Fibroblast of skin of left quadriceps (primary cell): ENCODE results near the gene SCGB1A1.
"Not testable (repeated sequence)": the region's sequence is repeated elsewhere in the genome, so short reads cannot be mapped to it uniquely, and the experiment has no call there.

Source experiments
- DNase-seq, 2 experiments: peaks; one replicate each; pipeline ENCODE4 v3.0.0-alpha.2; 2013; ENCODE audit warnings: low read depth in 2 of 2

Gene SCGB1A1, protein sequence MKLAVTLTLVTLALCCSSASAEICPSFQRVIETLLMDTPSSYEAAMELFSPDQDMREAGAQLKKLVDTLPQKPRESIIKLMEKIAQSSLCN

DNA sequence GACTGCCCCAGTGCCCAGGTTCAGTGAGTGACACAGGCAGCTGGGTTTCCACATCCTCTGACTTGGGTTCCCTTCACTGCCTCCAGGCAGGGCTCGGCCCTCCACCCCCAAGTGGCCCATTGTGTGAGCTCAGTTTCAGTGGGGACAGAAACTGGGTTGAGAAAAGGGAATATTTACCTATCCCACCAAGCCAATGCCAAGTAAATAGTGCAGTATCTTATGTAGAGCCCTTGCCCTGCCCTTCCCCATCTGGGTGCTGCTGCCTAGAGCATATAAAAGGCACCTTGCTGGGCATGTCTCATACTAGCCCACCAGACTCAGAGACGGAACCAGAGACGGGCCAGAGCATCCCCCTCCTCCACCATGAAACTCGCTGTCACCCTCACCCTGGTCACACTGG is at the start of gene SCGB1A1:
SCGB1A1 (plus strand) TSS at position 301 of the 400 bp plus-strand sequence; CDS start at position 364, 63 bp downstream.
- no peak for DNase-seq

DNA sequence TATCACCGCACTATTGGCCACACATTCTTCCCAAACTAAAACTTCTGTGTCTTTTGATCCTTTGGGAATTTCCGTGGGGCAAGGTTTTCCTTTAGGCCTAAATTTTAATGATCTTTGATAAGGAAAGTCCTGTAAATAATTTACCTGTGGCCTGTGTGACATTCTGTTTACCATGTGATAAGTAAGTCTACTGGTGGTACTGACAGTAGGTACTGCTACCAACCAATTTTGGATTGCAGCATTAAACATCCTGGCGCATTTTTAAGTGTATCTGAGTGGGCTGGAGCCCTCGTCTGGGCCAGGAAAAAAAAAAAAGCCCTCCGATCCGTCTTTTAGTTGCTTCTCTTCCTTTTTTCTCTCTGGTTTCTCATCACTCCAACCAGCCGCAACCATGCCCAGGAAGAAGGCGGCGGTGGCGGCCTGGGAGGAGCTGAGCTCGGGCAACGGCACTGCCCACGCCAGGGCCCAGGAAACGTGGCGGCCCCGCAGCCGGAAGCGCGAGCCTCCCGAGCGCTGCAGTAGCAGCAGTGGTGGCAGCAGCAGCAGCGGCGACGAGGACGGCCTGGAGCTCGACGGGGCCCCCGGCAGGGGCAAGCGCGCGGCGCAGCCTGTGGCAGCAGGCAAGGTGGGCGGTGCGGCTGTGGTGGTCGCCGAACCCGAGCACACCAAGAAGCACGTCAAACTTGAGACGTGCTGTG is 47.9 kb upstream of the SCGB1A1 start:
- no peak for DNase-seq

DNA sequence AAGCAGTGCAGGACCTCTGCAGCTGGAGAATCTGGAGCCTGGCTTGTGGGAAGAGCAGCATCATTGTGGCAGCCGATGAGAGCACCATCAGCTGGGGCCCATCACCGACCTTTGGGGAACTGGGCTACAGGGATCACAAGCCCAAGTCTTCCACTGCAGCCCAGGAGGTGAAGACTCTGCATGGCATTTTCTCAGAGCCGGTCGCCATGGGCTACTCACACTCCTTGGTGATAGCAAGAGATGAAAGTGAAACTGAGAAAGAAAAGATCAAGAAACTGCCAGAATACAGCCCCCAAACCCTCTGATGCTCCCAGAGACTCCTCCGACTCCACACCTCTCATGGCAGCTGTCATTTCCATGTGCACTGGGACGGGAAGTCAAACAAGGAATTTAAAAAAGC is 46.0 kb upstream of the SCGB1A1 start:
- DNase-seq, result no peak

DNA sequence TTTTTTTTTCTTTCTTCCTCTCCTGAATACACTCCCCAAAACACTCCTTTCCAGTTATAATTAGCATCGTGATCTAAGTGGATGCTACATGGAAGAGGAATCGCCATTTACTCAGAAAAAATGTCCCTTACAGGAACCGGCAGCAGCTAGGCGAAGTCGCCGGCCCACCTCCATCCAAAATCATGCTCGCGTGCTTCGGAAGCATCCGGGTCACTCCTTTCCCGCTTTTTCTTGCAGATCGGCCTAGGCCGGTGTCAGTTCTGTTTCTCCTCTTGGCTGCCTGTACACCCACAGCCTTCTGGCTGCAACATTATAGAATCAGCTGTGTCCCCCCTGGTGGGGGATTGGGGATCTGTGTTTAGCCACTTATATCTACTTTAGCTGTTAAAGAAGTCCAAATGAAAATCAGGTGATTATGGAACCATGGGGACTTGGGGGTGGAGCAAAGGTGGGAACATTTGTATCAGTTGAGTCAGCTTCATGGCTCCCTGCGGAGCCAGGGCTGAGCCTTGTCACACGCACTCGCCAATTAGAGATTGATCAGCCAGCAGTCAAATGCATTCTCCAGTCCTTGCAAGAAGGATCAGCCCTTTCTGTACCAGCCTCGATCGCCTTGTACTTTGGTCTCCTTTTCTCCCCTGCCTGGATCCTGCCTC is 45.2 kb upstream of the SCGB1A1 start:
- no peak for DNase-seq

DNA sequence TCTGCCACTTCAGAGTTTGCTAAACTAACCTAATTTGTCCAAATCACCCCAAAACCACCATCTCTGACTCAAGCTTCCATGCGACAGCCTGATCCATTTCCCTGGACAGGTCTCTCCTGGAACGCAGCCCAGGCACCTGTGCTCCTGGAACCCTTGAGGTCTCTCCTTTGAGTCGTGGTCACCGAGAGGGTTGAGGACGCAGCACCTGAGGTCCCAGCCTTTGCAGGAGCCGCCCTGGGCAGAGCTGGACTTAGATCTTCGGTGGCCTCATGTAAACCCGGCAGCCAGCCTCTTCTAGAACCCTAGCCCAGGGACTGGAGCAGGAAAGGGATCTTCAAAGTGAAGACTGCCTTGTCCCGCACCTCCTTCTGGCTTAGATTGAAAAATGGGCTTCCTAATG is 44.0 kb upstream of the SCGB1A1 start:
- DNase-seq, result no peak

DNA sequence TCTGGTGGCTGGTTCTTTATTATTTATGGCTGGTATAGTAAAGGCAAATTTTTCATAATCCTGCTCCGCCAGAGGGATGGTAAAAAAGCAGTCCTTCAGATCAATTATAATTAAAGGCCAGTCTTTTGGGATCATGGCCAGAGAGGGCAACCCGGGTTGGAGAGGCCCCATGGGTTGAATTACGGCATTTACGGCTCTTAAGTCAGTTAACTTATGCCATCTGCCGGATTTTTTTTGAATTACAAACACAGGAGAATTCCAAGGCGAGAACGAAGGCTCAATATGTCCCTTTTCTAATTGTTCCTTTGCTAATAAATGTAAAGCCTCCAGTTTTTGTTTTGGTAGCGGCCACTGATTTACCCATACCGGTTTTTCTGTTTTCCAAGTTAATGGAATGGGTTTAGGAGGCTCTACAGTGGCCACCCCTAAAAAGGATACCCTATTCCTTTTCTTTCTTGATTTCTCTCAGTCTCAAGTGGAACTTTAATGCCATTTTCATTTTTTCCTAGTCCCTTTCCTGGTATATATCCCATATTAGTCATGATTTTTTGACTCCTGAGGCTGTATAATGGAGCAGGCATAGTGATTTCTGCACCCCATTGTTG is 40.3 kb upstream of the SCGB1A1 start:
- DNase-seq, result peak in 1 of 2 experiments; percentile 6

DNA sequence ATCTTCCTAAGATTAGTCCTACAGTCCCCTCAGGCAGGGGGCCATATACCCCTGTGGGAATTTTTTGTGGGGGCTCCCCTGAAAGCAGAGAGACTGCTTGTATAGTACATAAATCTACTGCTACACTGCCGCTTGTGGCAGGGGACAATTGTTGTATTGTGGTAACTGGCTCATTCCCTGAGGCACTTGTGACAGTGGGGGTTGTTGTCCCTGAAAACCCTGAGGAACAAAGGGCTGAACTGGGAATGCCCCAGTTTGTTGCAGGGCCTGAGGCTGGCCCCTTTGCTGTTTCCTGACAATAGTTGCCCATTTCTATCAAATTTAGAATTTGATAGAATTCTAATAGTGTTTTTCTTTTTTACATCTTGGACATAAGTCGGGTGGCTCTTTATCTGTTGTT is 39.2 kb upstream of the SCGB1A1 start:
- not testable (repeated sequence) for DNase-seq

DNA sequence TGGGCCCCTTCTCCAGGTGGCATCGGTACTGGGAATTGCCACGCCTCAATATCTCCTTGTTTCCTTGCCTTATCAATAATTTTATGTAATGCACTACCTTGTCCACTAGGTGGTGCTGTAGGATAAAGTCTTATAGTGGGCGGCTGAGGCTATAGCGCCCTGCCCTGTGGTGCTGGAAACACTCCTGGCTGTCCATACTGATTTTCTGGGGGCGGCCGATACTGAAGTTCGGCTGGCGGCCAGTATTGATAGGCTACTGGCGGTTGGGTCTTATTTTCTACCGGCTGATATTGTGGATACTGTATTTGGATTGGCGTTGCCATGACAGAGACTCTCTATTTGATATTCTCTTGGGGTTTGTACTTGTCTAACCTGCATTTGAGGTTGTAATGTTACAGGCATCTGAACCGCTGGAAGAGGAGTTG is 38.0 kb upstream of the SCGB1A1 start:
- peak; percentile 28 to 42 for DNase-seq

DNA sequence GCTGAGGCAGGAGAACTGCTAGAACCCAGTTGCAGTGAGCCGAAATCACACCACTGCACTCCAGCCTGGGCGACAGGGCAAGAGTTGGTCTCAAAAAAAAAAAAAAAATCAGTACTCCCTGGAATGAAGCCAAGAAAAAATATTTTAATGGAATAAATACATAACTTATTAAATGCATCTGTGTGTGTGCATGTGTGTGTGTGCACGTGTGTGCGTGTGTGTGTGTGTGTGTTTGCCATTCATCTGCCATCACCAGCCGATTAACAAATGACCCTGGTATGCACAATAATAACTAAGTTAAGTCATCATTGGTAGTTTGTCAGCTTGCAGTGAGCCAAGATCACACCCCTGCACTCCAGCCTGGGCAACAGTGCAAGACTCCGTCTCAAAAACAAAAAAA is 35.0 kb upstream of the SCGB1A1 start:
- no peak for DNase-seq

DNA sequence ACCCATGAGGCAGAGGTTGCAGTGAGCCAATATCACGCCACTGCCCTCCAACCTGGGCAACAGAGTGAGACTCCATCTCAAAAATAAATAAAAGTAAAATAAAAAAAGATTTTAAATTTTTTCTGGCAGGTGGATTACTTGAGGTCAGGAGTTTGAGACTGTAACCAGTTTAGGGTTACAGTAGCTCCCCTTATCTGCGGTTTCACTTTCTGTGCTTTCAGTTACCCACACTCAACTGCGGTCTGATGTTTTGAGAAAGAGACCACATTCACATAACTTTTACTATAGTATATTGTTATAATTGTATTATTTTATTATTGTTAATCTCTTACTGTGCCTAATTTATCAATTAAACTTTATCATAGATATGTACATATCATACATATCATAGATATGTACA is 32.8 kb upstream of the SCGB1A1 start:
- DNase-seq, result not testable (repeated sequence)

DNA sequence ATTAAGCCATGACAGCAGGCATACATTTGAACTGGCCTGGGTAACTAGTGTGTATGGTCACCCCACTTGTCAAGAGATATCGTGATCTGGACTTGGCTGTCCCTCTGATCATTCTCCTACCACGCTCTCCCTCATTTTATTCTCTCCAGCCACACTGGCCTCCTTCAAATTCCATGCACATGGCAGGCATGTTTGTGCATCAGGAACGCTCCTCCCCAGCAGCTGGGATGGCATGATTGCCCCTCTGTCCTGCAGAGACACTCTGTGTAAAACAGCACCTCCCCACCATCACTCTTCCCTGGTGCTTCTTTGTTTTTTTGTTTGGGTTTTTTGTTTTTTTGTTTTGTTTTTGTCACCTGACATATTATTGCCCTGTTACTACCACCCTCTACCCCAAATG is 31.5 kb upstream of the SCGB1A1 start:
- no peak for DNase-seq

DNA sequence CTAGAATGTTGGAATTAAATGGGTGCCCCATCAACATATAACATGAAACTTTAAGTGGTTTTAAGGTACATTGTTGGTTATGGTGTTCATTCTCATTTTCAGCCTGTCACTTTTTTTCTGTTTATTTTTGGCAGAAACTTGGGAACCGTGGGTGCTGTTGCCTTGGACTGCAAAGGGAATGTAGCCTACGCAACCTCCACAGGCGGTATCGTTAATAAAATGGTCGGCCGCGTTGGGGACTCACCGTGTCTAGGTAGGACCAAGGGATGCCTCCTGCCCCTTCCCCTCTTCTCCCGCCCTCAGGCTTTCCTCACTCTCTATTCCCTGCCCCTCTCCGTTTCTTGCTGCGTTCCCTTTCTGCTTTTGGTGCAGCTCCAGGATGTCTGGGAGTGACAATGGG is 29.8 kb upstream of the SCGB1A1 start:
- no peak for DNase-seq

DNA sequence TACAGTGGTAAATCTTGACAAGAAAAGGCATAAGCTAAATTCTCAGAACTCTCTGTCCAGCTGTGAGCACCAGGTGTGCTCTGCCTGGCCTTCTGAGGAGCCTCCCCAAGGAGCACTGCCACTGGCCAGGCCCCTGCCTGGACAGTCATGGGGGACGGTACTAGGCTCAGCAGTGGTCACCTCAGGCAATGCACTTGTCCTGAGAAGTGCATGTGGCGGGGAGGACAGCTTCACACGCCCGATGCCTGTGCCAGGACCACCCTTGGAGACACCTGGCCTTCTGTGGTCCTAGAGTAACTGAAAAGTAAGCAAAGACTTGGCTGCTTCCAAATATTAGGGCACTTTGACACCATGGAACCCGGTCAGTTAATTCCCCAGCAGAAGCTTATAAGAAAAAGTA is 28.6 kb upstream of the SCGB1A1 start:
- DNase-seq, result no peak

DNA sequence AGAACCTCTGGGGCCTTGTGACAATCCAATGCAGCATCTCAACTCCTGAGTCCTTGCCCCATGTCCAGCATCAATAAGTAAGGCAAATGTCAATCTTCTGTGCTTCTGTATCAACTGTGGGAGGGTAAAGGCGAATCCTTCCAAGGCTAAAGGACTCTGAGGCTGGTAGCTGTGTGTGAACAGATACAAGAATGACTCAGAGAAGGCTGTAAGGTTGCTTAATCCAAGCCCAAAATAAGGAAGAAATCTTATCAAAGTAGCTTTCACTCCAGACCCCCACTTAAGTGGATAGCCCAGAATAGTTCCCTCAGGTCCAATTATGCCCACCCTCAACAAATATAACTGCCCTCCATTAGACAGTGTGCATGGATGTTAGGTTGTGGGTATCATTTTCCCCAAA is 28.1 kb upstream of the SCGB1A1 start:
- DNase-seq, result no peak

DNA sequence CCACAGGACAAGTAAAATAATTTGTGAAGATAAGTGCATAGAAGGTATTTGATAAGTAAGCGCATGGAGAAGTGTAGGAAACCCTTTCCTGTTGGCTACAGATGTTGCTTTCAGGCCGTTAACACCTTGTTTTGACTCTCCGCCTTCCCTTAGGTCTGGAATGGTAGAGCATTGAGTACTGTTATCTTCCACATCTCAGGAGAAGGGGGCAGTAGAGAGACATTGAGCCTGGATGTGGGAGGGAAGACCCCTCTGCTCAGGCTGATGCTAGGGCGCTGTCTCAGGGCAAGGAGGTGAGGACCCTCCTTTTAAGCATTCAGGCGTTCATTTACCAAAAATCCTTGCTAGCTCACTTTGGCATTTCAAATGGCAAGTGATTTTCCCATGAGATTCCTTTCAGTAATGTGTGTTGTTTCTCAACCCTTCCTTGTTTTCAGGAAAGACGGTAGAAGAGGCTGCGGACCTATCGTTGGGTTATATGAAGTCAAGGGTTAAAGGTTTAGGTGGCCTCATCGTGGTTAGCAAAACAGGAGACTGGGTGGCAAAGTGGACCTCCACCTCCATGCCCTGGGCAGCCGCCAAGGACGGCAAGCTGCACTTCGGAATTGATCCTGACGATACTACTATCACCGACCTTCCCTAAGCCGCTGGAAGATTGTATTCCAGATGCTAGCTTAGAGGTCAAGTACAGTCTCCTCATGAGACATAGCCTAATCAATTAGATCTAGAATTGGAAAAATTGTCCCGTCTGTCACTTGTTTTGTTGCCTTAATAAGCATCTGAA is 27.0 kb upstream of the SCGB1A1 start:
- DNase-seq, result no peak

DNA sequence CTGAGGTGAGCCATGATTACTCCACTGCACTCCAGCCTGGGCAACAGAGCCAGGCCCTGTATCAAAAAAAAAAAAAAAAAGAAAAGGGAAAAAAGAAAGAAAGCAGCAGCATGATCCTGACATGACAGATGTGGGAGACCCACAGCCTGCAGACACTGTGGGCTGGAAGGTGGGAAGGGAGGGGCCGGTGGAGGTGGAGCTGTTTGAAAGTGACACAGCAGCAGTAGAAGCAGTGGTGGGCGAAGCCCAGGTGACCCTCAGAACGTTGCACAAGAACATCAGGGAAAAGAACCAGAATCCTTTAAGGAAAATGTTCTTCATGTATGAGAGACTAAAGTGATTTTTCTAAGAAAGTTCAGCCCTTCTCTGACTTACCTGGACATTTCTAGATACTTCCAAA is 26.3 kb upstream of the SCGB1A1 start:
- no peak for DNase-seq

DNA sequence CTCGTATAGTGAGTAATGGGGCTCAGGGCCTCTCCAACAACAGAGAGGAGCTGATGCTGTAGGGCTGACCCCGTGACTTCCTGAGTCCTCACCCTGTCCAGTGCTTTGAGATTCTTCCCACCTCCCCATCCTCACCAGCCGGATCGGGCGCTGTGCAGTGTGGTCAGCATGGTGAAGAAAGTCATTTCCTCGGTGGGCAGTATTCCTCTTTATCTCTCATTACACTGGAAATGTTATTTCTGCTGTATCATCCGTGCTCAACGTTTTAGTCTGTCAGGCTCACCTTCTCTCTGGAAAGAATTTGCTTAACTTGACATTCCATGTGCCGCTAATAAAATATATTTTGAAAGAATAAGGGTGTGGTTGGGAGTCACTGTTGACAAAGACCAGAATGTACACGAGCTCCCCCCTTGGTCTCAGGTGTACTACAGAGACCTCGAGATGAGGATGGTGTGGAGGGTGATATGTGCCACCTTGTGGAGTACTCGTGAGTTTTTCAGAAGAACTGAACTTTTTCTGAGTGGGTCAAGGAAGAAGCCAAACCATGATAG is 25.7 kb upstream of the SCGB1A1 start:
- DNase-seq, result no peak

DNA sequence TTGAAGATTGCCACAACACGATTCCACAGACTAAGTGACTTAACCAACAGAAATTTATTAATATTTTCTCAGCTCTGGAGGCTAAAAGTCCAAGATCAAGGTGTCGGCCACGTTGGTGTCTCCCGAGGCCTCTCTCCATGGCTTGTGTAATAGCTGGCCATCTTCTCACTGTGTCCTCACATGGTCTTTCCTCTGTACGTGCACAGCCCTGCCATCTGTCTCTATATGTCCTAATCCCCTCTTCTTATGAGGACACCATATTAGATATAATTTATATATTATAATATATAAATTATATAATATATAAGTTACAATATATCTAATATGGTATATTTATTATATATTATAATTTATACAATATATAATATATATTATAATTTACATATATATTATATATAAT is 25.1 kb upstream of the SCGB1A1 start:
- no peak for DNase-seq

DNA sequence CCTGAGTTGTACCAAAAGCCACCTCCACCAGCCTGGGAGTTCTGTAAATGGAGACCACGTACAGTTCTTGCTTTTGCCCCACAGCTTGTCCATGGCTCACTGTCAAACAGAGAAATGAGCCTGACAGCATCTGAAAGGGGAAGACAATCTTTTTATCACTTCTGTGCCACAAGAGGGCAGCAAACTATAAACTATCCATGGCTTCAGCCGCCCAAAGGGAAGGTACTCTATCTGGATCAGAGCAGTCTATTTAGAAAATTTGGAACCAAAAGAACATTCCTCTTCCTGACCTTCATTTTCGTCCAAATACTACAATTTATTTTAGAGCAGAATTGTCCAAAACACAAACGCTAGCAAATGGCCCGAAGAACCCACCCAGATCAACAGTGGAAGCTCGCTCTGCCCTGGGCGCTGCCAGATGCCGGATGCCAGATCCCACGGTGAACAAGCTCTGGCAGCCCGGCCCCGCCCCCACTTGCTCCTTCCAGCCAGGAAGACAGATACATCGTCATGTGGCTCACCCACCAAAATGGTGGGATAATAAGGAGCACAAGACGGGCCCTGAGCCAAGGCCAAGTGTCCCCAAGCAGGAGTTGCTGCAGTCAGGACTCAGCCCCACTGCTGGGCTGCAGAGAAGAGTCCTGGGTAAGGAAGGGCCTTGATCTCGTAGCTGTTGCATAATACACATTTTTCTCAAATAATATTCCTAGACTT is 23.9 kb upstream of the SCGB1A1 start:
- DNase-seq, result peak; percentile 63 to 74

DNA sequence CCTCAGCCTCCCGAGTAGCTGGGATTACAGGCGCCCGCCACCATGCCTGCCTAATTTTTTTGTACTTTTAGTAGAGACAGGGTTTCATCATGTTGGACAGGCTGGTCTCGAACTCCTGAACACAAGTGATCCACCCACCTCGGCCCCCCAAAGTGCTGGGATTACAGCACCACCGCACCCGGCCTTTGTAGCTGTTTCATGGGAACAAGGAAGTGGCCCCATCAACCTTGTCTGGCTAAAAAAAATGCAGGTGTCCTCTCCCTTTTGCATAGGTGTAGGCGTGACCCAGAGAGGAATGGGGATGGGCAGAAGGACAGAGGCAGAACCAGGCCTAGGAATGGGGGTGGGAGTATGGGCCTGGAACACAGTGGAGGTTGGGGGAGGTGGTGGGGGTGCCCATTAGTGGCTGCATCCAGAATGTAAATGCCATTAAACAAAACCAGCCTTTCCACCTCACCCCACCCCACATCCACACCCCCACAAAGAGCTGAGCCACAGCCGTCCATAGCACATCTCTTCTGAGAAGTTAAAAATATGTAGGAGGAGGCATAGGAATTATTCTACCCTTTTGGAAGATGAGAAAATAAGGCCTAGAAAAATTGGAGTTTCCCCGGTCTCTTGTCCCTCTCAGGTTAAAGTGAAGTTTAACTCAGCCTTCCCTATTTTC is 22.8 kb upstream of the SCGB1A1 start:
- no peak for DNase-seq
